ENCODE measurements around the gene ADGRV1. TPM values are rescaled to one million over a fixed set of nuclear protein-coding genes. Genes with fewer than 3 reads are reported as not detected.
A peak's percentile ranks its signal among the peaks of the same experiment; 100 is the strongest.

ADGRV1 gene
- total RNA-seq, 1 experiment from 2014 or later: 0.45 TPM

DNA sequence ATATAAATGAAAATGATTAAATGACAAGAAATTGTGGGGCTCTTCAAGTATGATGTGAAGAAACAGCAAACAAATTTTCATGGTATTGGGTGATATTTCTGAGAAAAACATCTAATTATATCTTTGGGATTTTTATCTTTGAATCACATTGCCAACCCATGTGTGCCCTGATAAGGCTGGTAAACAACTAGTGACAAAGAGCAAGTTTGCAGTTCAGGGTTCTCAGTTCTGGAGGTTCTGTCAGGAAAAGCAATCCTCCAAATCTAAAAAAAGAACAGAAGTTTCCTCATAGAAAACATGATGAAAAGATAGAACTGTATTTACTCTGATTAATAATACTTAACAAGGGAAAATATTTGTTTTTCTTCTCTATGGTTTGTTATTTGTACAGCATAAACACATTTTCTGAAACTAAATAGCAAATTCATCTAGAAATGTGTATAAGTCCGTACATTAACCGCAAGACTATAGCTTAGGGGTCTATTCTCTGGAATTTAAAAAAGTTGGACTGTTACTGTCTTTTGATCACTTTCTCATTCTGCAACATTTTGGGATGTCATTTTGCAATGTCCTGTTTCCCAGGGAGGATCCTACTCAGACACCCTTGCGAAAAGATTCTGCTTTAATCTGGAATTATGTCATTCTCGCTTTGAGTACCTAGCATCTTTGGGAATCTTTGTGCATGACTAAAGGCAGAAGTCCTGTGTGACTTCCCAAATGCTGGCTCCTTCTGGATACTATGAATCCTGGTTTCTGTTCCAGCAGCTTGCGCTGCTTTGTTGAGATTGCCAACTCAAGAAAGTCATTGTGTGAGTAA lies 308.5 kb downstream of the ADGRV1 start:
- no peak for DNase-seq (ENCODE audit: low read depth)

- no peak for DNase-seq (ENCODE audit: low read depth)
Observed at GRCh38 chr5:90868799-90869198, 310.2 kb downstream of the ADGRV1 start.

GRCh38 chr5:90871391-90871991 lies 312.9 kb downstream of the ADGRV1 start:
- no peak for DNase-seq (ENCODE audit: low read depth)

DNA sequence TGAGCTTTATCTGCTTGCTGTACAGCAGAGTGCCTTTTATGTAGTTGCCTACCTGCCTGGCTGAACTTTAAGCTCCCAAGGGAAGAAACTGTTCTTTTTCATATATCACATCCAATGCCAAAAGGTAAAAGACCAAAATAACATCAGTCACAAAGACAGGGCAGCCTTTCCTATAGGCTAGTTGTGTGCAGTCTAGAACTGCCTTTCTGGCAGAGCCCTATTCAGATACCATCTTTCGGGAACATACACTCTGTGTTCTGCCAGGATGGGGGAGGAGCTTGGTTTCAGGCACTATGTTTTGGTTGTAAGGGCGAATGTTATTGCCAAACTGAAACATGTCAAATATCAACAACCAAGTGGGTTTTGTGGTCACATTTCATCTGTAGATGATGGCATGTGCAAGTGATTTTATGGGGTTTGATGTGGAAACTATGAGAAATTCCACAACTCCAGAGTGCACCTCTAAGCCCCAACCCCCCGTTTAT lies 314.5 kb downstream of the ADGRV1 start:
- no peak for DNase-seq (ENCODE audit: low read depth)

DNA sequence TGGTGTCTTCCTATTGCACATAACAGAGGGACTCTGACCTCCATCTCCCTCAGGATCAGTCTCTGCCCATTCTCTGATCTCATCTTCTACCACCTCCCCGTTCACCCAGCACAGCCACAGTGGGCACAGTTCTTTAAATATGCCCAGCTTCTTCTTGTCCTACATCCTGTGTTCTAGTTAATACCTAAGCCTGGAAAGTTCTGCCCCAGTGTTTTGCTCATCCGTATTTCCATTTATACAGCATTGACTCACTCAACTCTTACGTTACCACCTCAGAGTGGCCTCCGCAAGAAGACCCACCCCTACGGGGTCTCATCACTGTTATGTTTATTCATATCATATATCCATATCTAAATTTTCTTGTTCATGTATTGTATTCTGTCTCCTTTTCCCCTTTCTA lies 315.5 kb downstream of the ADGRV1 start:
- no peak for DNase-seq (ENCODE audit: low read depth)

DNA sequence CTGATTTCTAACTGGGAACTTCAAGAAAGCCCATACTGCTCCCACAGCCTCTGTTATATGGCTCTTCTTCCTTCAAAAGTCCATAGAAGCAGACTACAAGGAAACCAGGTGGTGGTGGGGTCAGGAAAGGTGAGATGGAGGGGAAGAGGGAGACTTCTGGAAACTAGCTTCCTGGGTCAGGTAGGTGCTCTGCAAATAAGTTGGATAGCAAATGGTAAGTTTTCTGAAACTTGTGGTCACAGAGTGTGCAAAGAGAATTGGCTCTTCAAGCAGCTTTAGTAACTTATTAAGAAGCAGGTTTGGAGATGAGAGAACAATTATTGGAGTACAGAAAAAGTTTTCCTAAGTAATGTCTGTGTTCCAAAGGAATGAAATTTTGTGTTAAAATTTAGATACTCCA lies 316.9 kb downstream of the ADGRV1 start:
- DNase-seq (ENCODE audit: low read depth): no peak

DNA sequence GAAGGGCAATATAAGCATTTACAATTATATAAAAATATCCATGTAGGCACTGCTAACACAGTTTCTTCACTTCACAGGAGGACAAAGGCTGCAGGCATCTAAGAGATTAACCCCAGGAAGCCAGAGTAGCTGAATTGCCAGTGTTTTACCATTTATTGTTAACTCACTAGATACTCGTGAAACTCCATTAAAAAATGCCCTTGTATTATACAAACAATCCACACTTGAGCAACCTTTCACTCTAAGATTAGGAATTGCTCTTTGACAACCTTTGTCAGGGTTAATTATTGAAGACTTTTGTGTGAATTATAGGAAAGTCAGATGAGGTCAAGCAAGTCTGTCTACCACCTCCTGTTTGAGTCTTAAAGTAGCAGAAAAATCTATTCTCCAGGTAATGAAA lies 317.8 kb downstream of the ADGRV1 start:
- DNase-seq (ENCODE audit: low read depth): no peak

DNA sequence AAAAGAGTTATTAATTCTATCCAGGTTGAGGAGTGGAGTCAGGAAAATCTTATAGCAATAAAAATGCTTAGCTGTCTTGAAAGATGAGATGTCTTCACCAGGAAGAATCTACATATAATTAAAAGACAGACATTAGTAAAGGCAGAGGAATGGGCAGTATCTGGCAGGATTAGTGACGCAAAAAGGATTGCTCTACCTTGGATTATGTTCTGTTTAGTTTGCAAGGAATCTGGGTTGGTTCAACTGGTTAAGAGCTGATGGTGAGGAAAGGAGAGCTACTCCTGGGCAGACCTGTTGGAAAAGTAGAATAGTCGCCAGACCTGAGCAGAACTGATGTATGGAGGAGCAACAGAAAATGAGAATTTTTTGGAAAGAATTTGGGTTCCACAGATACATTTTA lies 318.5 kb downstream of the ADGRV1 start:
- no peak for DNase-seq (ENCODE audit: low read depth)

DNA sequence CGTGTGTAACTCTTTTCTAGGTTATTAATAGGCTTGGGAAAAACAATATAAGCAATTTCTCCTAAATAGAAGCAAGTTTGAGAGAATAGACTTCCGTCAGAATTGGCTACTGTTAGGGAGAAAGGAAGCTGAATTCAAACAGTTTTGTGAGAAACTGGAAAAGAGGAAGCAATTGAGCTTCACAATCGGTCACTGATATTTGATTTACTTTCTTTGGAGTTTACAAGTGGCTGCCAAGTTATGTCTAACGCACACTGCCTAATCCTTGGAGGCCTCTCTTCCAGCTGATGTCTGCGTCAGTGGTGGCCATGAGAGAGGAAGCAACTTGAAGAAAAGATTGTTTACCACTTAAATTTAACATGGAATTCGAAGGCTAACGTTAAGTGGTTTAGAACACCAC lies 319.5 kb downstream of the ADGRV1 start:
- no peak for DNase-seq (ENCODE audit: low read depth)

- DNase-seq (ENCODE audit: low read depth): peak; percentile 52
Observed at GRCh38 chr5:90878549-90879196, 320.1 kb downstream of the ADGRV1 start.

GRCh38 chr5:90881626-90882150 lies 323.1 kb downstream of the ADGRV1 start:
- no peak for DNase-seq (ENCODE audit: low read depth)

- DNase-seq (ENCODE audit: low read depth): no peak
Observed at GRCh38 chr5:90882448-90882847, 323.9 kb downstream of the ADGRV1 start.

GRCh38 chr5:90885180-90885868 lies 326.7 kb downstream of the ADGRV1 start:
- no peak for DNase-seq (ENCODE audit: low read depth)

GRCh38 chr5:90886381-90886780 lies 327.8 kb downstream of the ADGRV1 start:
- DNase-seq (ENCODE audit: low read depth): no peak

GRCh38 chr5:90888511-90889324 lies 330.1 kb downstream of the ADGRV1 start:
- peak; percentile 57 for DNase-seq (ENCODE audit: low read depth)

DNA sequence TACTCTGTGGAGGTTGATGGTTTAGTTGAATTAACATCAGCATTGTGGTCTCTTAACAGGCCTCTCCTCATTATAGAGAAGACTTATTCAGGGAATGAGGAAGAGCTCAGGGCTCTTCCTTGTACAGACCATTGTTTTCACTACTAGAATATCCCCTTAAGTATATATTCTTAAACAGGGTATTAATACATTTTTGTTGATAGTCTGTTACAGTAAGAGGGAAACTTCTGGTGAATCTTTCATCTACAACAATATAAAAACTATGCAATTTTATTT lies 330.7 kb downstream of the ADGRV1 start:
- DNase-seq (ENCODE audit: low read depth): no peak

DNA sequence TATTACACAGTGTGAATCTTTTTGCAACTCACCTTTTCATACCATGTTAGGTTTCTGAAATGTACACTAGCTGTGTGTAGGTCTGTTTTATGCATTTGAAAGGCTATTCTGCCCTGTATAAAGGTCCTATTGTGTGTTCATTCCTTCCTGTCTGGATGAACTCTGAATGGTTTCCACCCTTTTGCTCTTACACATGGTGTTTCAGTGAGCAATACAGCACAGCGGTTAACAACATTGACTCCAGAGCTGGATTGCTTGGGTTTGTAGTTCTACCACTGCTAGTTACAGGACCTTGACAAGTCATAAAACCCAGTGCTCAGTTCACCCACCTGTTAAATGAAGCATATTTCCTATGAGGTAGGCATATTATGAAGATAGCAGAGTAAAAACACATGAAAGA lies 331.6 kb downstream of the ADGRV1 start:
- DNase-seq (ENCODE audit: low read depth): no peak

- DNase-seq (ENCODE audit: low read depth): no peak
Observed at GRCh38 chr5:90894866-90895420, 336.3 kb downstream of the ADGRV1 start.

- no peak for DNase-seq (ENCODE audit: low read depth)
Observed at GRCh38 chr5:90897618-90898017, 339.0 kb downstream of the ADGRV1 start.

DNA sequence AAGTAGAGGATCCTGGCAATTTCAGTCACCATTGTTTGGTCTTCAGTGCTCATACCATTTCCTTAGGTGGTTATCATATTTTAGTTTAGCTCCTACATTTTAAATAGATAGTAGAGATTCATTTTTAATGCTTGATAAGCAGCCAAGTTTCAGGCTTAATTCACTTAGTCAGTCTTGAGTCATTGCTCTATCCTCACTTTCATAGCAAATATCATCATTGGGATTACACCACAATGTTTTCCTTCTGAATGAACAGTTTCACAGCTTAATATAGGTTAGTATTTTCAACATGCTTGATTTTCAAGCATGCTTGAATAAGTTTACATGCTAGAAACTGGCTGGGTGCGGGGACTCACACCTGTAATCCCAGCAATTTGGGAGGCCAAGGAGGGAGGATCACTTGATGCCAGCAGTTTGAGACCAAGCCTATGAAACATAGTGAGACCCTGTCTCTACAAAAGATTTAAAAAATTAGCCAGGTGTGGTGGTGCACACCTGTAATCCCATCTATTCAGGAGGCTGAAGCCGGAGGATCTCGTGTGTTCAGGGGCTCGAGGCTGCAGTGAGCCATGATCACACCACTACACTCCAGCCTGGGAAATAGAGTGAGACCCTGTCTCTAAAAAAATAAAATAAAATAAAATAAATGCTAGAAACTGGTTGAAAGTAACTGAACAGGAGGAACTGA lies 339.9 kb downstream of the ADGRV1 start:
- peak; percentile 28 for DNase-seq (ENCODE audit: low read depth)
